Activated CD4-positive, CD25-positive, alpha-beta regulatory T cell treated with anti-CD3 and anti-CD28 coated beads, Interleukin-2, amount 50 U/mL, for 24 hours (primary cell): ENCODE measurements around the gene ATP5PD.
"Not testable (repeated sequence)": the region's sequence is repeated elsewhere in the genome, so short reads cannot be mapped to it uniquely, and the experiment has no call there.

ENCODE experiments used
- ATAC-seq, 2 donors: fragments of 150-1000 bp; cut with Tn5 transposase; one replicate each; pipeline ENCODE4 v1.10.0; 2021; ENCODE audit warnings: mild to moderate bottlenecking in 1 of 2, moderate library complexity in 1 of 2

ATP5PD gene

DNA sequence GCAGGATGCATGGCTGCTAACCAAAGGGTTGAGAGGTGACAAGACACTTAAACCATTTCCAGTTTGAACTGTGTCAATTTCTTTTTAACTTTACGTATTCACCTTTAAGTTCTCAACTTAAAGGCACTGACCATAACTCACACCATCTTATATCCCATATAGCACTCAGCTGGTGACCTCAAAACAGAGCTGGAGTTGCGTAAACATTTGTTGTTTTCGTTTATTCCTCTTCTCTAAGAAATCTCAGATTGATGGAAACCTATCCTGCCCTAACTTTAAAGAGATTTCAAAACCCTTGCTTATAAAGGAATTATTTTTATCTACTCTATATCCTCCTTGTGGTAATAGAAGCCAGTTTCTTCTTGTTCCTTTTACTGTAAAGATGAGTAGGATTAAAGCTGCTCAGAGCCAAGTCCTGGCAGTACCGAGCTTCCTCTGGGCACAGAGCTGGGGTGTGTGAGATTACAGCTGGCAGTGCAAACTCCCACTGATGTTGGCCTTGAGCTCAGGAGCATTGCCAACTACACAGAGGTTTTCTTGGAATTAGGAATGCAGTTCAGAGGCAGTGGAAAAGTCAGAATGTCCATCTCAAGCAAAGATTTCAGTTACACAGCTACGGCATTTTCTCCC is 1.6 kb upstream of the ATP5PD start:
- ATAC-seq: no peak

DNA sequence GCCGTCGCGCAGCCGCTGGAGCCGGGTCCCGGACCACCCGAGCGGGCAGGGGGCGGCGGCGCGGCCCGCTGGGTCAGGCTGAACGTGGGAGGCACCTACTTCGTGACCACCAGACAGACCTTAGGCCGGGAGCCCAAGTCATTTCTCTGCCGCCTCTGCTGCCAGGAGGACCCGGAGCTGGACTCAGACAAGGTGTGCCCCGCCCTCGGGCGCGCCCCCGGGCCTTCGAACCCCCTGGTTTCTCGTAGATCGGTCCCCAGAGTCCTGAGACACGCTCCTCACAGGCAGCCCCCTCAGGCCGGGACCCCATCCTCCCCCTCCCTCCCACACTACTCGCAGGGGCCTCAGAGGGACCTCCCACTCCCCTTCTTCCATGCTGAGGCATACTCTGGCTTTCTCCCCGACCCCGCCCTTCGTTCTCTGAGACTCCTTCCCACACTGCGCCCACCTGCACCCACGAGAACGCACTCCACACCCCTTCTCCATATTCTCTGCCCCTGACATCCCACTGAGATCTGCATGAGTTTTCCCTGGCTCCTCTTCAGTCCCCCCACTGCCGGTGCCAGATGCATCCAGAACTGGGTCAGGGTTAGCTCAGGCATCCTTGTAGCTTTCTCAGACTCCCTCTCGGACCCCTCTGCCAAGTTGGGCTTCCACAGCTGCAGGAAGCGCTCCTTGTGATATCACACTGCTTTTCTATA is 779 bp upstream of the ATP5PD start:
- no peak for ATAC-seq

DNA sequence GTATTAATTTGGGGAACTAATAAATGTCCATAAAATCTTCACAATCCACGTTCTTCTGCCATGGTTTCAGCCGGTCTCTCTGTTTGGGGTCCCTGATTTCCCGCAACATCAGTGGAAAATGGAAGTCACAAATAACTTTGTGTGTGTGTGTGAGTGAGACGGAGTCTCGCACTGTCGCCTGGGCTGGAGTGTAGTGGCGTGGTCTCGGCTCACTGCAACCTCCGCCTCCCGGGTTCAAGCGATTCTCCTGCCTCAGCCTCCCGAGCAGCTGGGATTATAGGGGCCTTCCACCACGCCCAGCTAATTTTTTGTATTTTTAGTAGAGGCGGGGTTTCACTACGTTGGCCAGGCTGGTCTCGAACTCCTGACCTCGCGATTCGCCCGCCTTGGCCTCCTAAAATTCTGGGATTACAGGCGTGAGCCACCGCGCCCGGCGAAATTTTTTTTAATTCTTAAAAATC is 793 bp downstream of the ATP5PD start:
- not testable (repeated sequence) for ATAC-seq

DNA sequence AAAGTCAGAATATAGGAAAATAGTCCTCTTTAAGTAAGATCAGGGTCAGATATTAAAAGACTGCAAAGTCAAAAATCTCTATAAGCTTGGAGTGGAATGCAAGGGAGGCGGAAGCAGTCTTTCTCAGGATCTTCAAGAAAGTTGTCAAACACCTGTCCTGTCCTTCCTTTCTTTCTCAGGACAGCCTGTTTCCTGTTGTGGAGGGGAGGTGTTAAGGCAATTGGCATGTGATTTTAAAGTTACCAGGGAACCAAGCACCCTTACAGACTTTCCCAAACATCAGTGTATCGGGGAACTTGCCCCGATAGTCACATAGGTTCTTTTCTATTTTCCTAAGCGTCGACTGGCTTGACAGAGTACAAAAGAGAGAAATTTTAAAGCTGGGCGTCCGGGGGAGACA is 2.1 kb downstream of the ATP5PD start:
- ATAC-seq: no peak

DNA sequence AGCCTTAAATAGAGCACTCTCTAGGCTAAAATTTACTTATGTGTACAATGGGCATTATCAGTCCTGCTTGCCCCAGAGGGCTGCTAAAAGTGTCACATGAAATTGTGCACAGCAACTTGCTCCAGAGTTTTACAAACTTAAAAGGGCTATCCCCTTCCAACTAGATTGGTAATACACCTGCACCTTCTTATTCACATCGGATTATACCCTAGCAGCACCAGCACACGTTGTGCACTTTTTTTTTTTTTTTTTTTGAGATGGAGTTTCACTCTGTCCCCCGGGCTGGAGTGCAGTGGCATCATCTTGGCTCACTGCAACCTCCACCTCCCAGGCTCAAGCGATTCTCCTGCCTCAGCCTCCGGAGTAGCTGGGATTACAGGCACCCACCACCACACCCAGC is 3.0 kb downstream of the ATP5PD start:
- not testable (repeated sequence) for ATAC-seq

DNA sequence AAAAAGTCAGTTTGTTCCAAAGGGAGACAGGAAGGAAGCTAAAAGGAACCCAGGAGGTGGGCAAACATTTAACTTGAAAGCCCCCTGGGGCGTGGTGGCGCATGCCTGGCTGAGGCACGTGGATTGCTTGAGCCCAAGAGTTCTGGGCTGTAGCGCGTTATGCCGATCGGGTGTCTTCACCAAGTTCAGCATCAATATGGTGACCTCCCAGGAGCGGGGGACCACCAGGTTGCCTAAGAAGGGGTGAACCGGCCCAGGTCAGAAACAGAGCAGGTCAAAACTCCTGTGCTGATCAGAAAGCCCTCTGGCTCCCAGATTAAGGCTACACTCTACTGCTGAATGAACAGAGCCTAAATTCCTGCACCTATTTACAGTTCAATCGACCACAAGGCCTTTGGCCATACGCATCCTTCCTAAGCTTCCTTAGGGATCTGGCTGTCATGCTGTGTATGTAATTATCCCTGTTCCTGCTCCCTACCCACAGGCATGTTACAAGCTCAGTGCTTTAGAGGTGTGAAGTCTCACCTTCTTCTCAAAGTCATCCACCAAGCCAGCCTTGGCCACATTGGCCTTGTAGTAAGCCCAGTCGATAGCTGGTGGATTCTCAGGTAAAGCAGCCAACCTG is 5.0 kb downstream of the ATP5PD start:
- ATAC-seq: no peak

DNA sequence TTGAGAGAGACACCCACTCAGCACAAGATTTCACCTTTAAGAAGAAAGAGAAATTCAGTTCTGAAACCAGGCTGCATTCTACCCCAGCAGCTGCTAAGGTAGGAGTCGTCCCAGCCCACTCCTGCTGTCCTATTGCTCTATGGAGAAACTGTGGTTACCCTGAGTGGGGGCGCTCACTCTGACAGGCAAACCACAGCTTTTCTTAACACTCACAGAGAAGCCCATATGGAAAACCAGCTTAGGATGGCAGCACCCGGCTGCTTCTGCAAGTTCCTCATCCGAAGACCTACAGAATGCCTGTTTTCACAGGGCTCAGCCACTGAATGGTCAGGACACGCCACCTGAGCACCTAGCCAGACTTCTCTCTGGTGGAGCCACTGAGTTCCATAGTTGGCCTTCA is 7.5 kb downstream of the ATP5PD start:
- no peak for ATAC-seq

DNA sequence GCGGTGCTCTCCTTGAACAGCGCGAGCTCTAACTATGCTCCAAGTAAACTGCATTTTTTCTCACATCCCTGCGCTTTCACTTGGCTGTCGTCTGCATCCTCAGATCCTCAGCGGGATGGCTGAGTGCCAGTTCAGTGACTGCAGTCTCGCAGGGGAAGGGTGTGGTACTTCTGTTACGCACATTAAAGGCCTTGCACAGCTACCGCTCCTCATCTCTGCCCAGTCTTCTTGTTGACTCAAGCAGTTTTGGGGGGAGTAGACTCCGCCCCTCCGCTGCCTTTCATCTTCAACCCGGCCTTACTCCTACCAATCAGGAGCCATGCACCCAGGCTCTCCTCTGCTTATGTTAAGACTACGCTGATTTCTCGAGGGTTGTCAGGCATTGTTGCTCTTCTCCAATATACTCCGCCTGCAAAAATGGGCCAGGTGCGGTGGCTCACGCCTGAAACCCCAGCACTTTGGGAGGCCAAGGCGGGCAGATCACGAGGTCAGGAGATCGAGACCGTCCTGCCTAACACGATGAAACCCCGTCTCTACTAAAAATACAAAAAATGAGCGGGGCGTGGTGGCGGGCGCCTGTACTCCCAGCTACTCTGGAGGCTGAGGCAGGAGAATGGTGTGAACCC is 10.0 kb downstream of the ATP5PD start:
- ATAC-seq: peak; percentile 17 to 44

DNA sequence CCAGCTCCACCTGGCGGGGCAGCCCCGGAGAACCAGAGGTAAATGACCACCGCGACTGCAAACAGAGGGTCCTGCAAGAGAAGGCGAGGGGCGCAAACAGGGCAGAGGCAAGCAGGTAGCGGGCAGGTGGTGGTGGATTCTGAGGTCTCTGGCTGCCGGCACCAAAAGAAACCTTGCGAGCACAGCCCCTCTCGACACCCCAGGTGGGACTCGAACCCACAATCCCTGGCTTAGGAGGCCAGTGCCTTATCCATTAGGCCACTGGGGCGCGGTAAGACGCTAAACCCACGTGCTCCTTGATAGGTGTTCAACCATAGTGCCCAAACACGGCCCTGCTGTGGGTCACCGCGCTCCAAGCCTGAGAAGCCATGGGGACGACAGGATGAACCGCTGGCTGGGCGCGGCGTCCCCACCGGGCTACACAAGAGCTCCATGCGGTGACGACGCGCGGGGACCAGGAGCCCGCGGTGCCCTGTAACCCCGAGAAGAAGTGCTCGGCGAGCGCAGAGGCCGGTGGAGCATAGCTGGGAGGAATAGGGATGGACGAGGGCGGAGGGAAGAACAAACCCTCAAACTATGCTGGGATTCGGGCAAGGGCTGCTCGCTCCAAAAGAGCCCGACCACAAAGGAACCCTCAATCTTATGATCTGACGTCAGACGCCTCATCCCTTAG is 12.4 kb downstream of the ATP5PD start:
- peak; percentile 69 to 71 for ATAC-seq

DNA sequence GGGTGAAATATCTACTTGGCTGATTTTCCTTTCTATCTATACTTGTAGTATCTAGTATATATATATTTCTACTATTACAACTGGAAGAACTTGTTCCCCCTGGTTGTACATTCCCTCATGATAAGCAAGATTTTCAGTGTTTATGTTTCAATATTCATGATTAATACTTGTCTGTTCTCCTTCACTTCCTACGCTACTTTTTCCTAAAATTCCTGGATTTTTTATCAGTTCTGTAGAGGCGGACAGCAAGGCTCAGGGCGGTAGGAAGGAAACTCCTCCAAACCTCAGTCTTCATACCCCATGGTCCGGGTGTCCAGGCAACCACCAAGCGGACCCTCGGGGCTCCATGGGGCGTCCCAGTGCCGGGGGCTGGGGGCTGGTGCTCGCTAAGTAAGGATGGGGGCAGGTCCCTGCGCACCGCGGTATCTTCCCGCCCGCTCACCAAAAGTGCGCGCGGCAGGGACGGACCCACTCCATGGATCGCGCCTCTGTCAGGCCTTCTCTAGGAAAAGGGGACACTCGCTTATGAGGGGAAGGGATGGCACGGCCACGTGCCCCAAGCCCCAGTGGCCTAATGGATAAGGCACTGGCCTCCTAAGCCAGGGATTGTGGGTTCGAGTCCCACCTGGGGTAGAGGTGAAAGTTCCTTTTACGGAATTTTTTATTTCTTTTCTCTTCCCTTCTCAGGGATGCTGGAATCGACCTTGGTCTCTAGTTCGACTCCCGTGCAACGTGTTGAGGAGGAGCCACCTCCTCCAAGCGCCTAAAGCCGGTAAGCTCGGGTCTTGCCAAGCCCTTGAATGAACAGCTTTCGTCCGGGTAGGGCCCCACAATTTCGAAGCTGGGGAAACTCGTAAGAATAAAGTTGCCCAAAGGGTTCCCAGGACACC is 13.2 kb downstream of the ATP5PD start:
- peak; percentile 39 to 48 for ATAC-seq

DNA sequence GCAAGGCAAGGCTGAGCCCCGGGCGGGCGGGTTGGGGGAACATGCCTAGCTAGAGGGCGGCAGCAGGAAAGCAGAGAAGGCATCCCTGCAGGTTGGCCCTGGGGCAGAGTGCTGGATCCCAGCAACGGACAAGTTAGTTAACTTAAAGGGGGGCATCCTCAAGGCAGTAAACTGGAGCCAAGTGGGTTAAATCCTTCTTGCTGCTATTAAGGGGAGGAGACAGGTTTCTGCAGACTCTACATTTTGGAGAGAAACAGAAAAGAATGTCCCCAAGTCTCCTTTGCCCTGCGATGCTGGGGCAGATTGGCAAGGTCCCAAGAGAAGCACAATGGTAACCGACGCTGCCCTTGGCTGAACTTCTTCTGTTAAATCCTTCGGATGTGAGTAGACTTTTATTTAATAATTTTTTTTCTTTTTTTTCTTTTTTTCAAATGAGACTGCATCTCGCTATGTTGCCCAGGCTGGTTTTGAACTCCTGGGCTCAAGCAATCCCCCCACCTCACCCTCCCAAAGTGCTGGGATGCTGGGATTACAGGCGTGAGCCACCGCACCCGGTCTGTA is 14.0 kb downstream of the ATP5PD start:
- ATAC-seq: no peak

DNA sequence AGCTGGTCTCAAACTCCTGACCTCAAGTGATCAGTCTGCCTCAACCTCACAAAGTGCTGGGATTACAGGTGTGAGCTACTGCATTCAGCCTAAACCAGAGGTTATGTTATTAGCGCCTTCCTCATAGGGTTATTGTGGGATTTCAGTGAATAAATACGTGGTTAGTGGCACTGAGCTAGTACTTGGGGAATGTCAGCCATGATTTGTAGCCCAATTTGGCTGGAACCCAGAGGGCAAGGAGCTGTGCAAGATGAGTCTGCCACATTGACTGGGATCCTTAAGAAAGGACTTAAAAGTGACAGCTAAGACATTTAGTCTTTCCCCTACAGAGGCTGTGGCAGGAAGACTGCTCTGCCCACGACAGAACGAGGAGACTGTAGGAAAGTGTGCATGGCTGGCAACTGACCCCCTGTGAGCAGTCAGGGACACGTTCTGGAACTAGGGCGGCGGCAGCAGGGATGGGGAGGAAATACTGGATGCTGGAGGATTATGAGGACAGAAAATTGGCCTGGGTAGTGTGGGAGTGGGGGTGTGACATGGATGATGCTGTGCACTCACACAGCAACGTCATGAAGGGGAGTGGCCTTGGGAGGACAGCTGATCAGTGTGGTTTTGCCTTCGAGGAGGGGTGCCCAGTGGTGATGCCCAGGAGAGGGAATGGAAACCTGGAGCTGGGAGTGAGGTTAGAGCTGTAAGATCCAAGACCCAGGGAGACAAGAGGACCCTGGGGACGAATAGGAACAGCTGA is 14.6 kb downstream of the ATP5PD start:
- no peak for ATAC-seq

DNA sequence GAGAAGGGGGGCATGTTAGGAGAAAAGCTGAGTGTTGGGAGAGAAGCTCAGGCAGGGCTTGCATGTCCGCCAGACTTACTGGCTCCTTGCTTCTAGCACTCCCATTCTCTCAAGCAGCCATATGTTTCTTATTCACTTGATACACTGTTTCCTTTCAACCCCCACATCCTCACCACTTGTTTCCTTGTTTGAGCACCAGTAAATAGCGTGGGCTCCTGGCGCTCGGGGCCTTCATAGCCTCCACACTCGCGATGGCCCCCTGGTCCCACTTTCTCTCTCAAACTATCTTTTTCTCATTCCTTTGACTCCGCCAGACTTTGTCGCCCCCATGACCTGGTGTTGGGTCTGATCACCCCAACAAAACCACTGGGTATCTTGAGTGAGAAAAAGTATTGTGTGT is 16.6 kb downstream of the ATP5PD start:
- no peak for ATAC-seq

DNA sequence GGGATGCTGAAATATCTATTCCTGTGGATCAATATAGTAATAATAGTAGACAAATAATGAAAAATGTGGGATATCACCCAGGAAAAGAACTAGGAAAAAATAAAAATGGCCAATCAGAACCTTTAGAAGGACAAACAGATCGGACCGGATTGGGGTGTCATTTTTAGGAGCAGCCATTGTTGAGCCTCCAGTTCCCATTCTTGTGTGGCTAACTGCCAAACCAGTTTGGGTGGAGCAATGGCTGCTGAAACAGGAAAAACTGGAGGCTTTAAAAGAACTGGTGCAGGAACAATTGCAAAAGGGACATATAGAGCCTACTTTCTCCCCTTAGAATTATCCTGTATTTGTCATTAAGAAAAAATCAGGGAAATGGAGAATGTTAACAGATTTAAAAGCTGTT is 20.1 kb downstream of the ATP5PD start:
- ATAC-seq: not testable (repeated sequence)

DNA sequence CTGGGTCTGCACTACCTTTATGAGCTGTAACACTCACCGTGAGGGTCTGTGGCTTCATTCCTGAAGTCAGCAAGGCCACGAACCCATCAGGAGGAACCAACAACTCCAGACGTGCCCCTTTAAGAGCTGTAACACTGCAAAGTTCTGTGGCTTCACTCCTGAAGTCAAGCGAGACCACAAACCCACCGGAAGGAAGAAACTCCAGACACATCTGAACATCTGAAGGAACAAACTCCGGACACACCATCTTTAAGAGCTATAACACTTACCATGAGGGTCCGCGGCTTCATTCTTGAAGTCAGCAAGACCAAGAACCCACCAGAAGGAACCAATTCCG is 21.4 kb downstream of the ATP5PD start:
- not testable (repeated sequence) for ATAC-seq

DNA sequence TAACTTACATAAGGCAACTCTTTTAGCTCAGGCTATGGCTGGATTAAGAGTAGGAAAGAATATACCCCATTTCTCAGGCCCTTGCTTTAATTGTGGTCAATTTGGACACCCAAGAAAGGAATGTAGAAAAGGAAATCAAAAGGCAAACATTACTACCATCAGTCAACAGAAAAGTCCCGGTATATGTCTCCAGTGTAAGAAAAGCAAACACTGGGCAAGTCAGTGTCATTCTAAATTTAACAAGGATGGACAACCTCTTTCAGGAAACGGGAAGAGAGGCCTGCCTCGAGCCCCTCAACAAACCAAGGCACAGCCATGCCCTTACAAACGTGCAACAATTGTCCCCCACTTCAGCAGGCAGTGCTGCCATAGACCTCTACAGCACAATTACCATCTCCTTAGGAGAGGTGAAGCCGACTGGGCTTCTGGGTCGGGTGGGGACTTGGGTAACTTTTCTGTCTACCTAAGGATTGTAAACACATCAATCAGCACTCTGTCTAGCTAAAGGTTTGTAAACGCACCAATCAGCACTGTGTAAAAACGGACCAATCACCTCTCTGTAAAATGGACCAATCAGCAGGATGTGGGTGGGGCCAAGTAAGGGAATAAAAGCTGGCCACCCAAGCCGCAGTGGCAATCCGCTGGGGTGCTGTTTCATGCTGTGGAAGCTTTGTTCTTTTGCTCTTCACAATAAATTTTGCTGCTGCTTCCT is 21.9 kb downstream of the ATP5PD start:
- ATAC-seq: peak in 1 of 2 donors; percentile 33

DNA sequence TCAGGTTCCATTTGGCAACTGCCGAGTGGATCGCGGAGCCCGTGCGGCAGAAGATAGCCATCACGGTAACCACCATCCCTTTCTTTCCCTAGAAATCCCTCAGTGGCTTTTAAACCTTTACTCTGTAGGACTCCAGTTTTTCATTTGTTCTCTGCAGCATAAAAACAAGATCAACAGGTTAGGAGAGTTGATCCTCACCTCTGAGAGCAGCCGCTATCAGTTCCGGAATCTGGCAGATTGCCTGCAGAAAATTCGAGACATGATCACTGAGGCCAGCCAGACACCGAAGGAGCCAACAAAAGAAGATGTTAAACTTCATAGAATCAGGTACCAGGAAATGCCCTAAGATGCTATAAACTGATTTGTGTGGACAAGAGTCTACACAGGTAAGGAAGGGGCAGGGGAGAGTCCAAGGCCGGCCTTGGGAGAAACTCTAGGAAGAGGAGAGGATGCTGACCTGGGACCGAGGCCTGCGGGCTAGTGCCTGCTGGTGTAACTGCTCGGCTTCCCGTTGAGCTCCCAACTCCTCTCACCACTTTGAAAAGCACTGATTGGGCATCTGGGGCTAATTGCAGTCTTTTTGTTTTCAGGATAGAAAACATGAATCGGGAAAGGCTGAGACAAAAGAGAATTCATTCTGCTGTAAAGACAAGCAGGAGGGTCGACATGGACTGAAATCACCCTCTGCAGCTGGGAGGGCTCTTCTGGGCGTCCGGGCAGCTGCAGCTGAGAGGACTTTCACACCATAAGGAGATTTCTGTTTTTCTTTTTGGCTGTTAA is 26.2 kb downstream of the ATP5PD start:
- no peak for ATAC-seq

DNA sequence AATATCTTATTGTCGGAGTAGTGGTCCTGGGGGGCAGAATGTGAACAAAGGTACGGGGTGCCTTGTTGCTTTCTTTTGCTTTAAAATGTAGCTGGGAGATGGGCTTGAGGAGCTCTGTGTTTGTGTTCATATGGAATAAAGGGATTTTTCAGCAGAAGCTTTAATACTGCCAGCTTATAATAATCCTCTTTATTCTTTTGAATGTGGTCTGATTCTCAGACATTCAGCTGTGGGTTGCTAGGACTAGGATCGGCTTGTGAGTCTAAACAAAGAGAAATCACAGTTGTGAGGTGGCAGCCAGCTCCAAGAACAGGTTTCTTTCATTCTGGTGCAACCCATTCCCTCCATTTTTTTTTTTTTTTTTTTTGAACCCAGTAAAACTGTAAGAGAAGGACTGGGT is 27.1 kb downstream of the ATP5PD start:
- no peak for ATAC-seq

DNA sequence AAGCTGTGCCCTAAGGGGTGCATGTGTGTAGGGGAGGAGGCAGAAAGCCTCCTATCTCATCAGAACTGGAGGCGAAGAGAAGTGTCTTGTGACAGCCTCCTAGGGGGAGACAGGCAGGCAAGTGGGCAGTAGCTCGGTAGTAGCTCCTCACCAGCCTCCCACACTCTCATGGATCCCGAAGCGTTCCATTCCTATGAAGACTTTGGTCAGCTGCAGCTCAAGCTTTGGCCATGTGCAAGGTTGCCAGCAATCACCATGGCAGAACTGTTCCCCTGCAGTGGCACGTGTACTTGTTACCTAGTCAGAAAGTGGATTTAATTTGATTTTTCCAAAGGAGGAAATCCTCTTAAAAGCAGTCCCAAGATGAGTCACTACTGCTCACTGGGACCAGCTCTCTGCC is 27.6 kb downstream of the ATP5PD start:
- ATAC-seq: no peak
